ENCODE measurements around the gene LANCL2.

DNA sequence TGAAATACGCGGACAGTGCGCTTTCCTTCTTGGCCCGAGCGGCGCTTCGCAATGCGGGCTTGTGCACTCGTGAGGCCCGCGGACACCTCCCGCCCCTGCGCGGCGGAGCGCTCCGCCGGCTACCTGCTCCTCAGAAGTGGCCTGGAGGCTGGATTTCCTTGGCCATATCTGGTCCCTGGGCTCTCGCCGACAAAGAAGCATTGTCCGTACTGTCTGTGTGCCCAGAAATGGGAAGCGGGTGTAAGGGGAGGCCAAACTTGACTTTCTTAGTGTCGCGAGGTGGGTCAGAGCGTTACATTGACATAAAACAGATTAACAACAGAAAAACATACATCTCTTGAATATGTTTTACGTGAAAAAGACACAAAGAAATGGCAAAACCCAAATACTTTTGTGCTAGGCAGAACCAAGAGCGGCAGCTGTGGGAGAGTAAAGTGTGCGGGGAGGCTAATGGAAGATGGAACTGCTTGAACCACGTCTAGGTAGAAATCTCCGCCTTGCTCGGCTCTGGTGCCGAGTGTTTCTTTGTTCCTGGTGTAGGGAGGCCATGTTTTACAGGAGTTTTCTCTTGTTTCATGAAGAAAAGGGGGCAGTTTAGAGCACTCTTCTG lies 1.4 kb downstream of the LANCL2 start:
- TF ChIP-seq, protein P1, sequence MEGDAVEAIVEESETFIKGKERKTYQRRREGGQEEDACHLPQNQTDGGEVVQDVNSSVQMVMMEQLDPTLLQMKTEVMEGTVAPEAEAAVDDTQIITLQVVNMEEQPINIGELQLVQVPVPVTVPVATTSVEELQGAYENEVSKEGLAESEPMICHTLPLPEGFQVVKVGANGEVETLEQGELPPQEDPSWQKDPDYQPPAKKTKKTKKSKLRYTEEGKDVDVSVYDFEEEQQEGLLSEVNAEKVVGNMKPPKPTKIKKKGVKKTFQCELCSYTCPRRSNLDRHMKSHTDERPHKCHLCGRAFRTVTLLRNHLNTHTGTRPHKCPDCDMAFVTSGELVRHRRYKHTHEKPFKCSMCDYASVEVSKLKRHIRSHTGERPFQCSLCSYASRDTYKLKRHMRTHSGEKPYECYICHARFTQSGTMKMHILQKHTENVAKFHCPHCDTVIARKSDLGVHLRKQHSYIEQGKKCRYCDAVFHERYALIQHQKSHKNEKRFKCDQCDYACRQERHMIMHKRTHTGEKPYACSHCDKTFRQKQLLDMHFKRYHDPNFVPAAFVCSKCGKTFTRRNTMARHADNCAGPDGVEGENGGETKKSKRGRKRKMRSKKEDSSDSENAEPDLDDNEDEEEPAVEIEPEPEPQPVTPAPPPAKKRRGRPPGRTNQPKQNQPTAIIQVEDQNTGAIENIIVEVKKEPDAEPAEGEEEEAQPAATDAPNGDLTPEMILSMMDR (IDR thresholded peaks at IDR 0.05 in 8 of 11, conservative IDR thresholded peaks at IDR 0.05 in 3 of 11), result no peak
- no peak for TF ChIP-seq POLR2A (IDR thresholded peaks at IDR 0.05)
